Spleen (tissue), 7 donors: ENCODE results near the gene IFT88.

Experiments used
- CTCF ChIP-seq, 11 experiments: fragments of 200-600 bp in 7 of 11; fragments of 450-650 bp in 4 of 11; sonication (generic) in 4 of 11; IDR thresholded peaks in 8 of 11; conservative IDR thresholded peaks in 3 of 11; 1 replicate in 7 of 11; 2 replicates in 4 of 11; pipeline versions ENCODE4 v1.4.0 to v1.8.0; 2016 to 2021; ENCODE audit warnings: antibody characterized with exemption in 11 of 11, inconsistent platforms in 4 of 11, mild to moderate bottlenecking in 1 of 11
- POLR2A ChIP-seq, 3 donors: fragments of 450-650 bp; IDR thresholded peaks; one replicate each; pipeline ENCODE4 v1.5.1; 2017; ENCODE audit warnings: antibody characterized with exemption in 3 of 3, mild to moderate bottlenecking in 1 of 3
- POLR2AphosphoS5 ChIP-seq, 3 donors: sonication (generic); formaldehyde crosslinking; IDR thresholded peaks; one replicate each; pipeline ENCODE4 v1.5.1; 2017; ENCODE audit warnings: antibody characterized with exemption in 3 of 3
- donor health status: DM: no; HTN: no; CAD: no; lungs with moderate emphysema.
- donor health status: DM: no; HTN: no; CAD: no.
- donor health status: DM: no; HTN: no; CAD: no.

GRCh38 chr13:20544201-20544923, 22.6 kb upstream of the IFT88 start:
- TF ChIP-seq POLR2A (IDR thresholded peaks at IDR 0.05), result no peak
- TF ChIP-seq CTCF (IDR thresholded peaks at IDR 0.05 in 8 of 11, conservative IDR thresholded peaks at IDR 0.05 in 3 of 11), result no peak
- no peak for TF ChIP-seq POLR2AphosphoS5 (IDR thresholded peaks at IDR 0.05)
